Fibroblast of the conjunctiva (primary cell): Measurements from ENCODE around the gene CHMP1B.
A peak's percentile ranks its signal among the peaks of the same experiment; 100 is the strongest.
"Not testable (repeated sequence)": the region's sequence is repeated elsewhere in the genome, so short reads cannot be mapped to it uniquely, and the experiment has no call there.

Experiments
- DNase-seq: peaks from one replicate; pipeline ENCODE4 v3.0.0-alpha.2; 2010; ENCODE audit warnings: low read depth

The CHMP1B gene

GRCh38 chr18:11840493-11840892, 10.7 kb upstream of the CHMP1B start:
- DNase-seq, result no peak

GRCh38 chr18:11842562-11842961, 8.7 kb upstream of the CHMP1B start:
- DNase-seq, result no peak

- DNase-seq, result no peak
Measured at GRCh38 chr18:11844436-11844835, 6.8 kb upstream of the CHMP1B start.

GRCh38 chr18:11845654-11846053, 5.6 kb upstream of the CHMP1B start:
- no peak for DNase-seq

- DNase-seq, result no peak
Measured at GRCh38 chr18:11847811-11848210, 3.4 kb upstream of the CHMP1B start.

- no peak for DNase-seq
Measured at GRCh38 chr18:11849279-11849678, 1.9 kb upstream of the CHMP1B start.

GRCh38 chr18:11849841-11850634, 1.2 kb upstream of the CHMP1B start:
- DNase-seq, result peak; percentile 43

- peak; percentile 51 for DNase-seq
Measured at GRCh38 chr18:11850821-11851145, 430 bp upstream of the CHMP1B start.

- DNase-seq, result no peak
Measured at GRCh38 chr18:11851806-11852337, 659 bp downstream of the CHMP1B start.

- not testable (repeated sequence) for DNase-seq
Measured at GRCh38 chr18:11854554-11854953, 3.3 kb downstream of the CHMP1B start.

- DNase-seq, result peak; percentile 88
Measured at GRCh38 chr18:11857177-11857887, 6.1 kb downstream of the CHMP1B start.

- no peak for DNase-seq
Measured at GRCh38 chr18:11859282-11859830, 8.1 kb downstream of the CHMP1B start.

GRCh38 chr18:11859903-11860407, 8.7 kb downstream of the CHMP1B start:
- DNase-seq, result no peak

- no peak for DNase-seq
Measured at GRCh38 chr18:11860594-11861450, 9.6 kb downstream of the CHMP1B start.

- no peak for DNase-seq
Measured at GRCh38 chr18:11861583-11862288, 10.5 kb downstream of the CHMP1B start.

GRCh38 chr18:11862468-11863137, 11.4 kb downstream of the CHMP1B start:
- DNase-seq, result no peak

GRCh38 chr18:11864471-11864870, 13.3 kb downstream of the CHMP1B start:
- no peak for DNase-seq

- no peak for DNase-seq
Measured at GRCh38 chr18:11865071-11865470, 13.9 kb downstream of the CHMP1B start.

- DNase-seq, result no peak
Measured at GRCh38 chr18:11866329-11866728, 15.1 kb downstream of the CHMP1B start.

- DNase-seq, result no peak
Measured at GRCh38 chr18:11866764-11867163, 15.6 kb downstream of the CHMP1B start.

- DNase-seq, result no peak
Measured at GRCh38 chr18:11868230-11868629, 17.0 kb downstream of the CHMP1B start.
